Tibial nerve (tissue), 4 donors: ENCODE data around the gene PREPL. TPM values are rescaled to one million over a fixed set of nuclear protein-coding genes. Genes with fewer than 3 reads are reported as not detected.

Source experiments
- DNase-seq, 2 donors: peaks; one replicate each; pipeline ENCODE4 v3.0.0-alpha.2; 2019; ENCODE audit warnings: low spot score in 2 of 2
- H3K27ac ChIP-seq, 4 donors: fragments of 200-600 bp; sonication (generic) in 3 of 4; one replicate each; pipeline ENCODE4 v1.5.1; 2017 to 2019; ENCODE audit warnings: mild to moderate bottlenecking in 1 of 4
- H3K27me3 ChIP-seq, 2 donors: fragments of 200-600 bp; sonication (generic) in 1 of 2; one replicate each; pipeline versions ENCODE4 v1.5.1 to v1.6.0; 2017 to 2019
- H3K36me3 ChIP-seq, 3 donors: fragments of 200-600 bp; sonication (generic); one replicate each; pipeline ENCODE4 v1.5.1; 2018 to 2019
- H3K4me1 ChIP-seq, 4 donors: fragments of 200-600 bp; sonication (generic) in 3 of 4; one replicate each; pipeline ENCODE4 v1.5.1; 2017 to 2019
- H3K4me3 ChIP-seq, 4 donors: fragments of 200-600 bp; sonication (generic) in 3 of 4; one replicate each; pipeline ENCODE4 v1.5.1; 2017 to 2019; ENCODE audit warnings: mild to moderate bottlenecking in 1 of 4, moderate library complexity in 1 of 4
- H3K9me3 ChIP-seq, 4 donors: fragments of 200-600 bp; sonication (generic) in 3 of 4; one replicate each; pipeline ENCODE4 v1.5.1; 2017 to 2019
- CTCF ChIP-seq, 5 experiments: fragments of 200-600 bp in 3 of 5; fragments of 450-650 bp in 2 of 5; sonication (generic) in 3 of 5; IDR thresholded peaks; one replicate each; pipeline ENCODE4 v1.5.1; 2016 to 2019; ENCODE audit warnings: antibody characterized with exemption in 5 of 5, mild to moderate bottlenecking in 3 of 5, moderate library complexity in 2 of 5
- EP300 ChIP-seq, 2 donors: sonication (generic); formaldehyde crosslinking; IDR thresholded peaks; one replicate each; pipeline ENCODE4 v1.6.1; 2017; ENCODE audit warnings: antibody characterized with exemption in 2 of 2, mild to moderate bottlenecking in 1 of 2
- POLR2A ChIP-seq, 2 donors: fragments of 450-650 bp; IDR thresholded peaks; one replicate each; pipeline ENCODE4 v1.6.1; 2017; ENCODE audit warnings: antibody characterized with exemption in 2 of 2, mild to moderate bottlenecking in 2 of 2, moderate library complexity in 2 of 2
- WGBS, 2 donors: methylation state at CpG; one replicate each; pipeline ENCODE4 v1.1.5; 2018; 5-methylcytosine and 5-hydroxymethylcytosine counted together
- total RNA-seq, 4 donors: library from RNA; depleted of rRNA; stranded (reverse); fragments of >200 nt; gene quantifications; one replicate each; pipeline ENCODE4 v1.1.0, GENCODE V29; 2016

PREPL gene
- total RNA-seq, 4 donors from 2014 or later: 33.0 to 69.5 (median 60.2) TPM

DNA sequence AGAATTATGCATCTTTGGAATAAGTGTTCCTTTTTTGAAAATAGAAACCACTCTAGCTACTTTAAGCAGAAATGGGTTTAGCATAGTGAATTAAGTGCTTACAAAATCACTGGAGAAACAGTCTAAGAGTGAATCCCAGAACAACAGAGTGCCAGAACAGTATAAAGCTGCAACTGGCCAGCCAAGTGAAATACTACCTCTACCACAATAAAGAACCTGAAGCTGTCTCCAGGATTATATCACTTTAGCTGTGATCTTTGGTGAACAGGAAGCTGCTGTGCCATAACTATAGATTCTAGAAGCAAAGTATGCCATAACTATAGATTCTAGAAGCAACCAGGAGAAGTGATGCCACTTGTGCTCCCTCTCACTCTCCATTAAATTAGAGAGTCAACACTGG, 8.1 kb upstream of the PREPL start:
- Histone ChIP-seq H3K27ac (no peak overlapping the region), H3K4me1 (no peaks in the 10 kb centered on the region), H3K9me3 (peaks cover 0 to 7% (median 0%) of the 10 kb centered on the region in 4 donors), H3K4me3 (no peak overlapping the region), H3K36me3 (peaks cover 0 to 9% (median 0%) of the 10 kb centered on the region in 3 donors), H3K27me3 (no peaks in the 10 kb centered on the region)
- DNase-seq: no peak
- TF ChIP-seq CTCF (IDR thresholded peaks at IDR 0.05): no peak
- TF ChIP-seq POLR2A (IDR thresholded peaks at IDR 0.05): no peak
- TF ChIP-seq EP300 (IDR thresholded peaks at IDR 0.05): no peak

- 90 to 97% methylated on average over 1 of the region's 1 CpG for WGBS, 2 donors
- peaks cover 0 to 7% (median 0%) of the 10 kb centered on the region in 4 donors for H3K9me3 ChIP-seq
- TF ChIP-seq EP300 (IDR thresholded peaks at IDR 0.05) (no peak), CTCF (IDR thresholded peaks at IDR 0.05) (no peak), POLR2A (IDR thresholded peaks at IDR 0.05) (no peak)
Observed at GRCh38 chr2:44367591-44367990, 6.3 kb upstream of the PREPL start.

GRCh38 chr2:44364604-44365003, 3.3 kb upstream of the PREPL start:
- WGBS, 2 donors: 93 to 95% methylated on average over 3 of the region's 3 CpGs
- Histone ChIP-seq H3K4me3 (no peak overlapping the region), H3K36me3 (no peaks in the 10 kb centered on the region), H3K27me3 (no peaks in the 10 kb centered on the region), H3K4me1 (peaks cover 0 to 20% (median 14%) of the 10 kb centered on the region in 4 donors), H3K27ac (no peak overlapping the region), H3K9me3 (peaks cover 0 to 1% (median 0%) of the 10 kb centered on the region in 4 donors)
- TF ChIP-seq EP300 (IDR thresholded peaks at IDR 0.05) (no peak), CTCF (IDR thresholded peaks at IDR 0.05) (no peak), POLR2A (IDR thresholded peaks at IDR 0.05) (no peak)
- DNase-seq: no peak

More at GRCh38 chr2:44367591-44367990, 6.3 kb upstream of the PREPL start:
- Histone ChIP-seq H3K27me3 (no peaks in the 10 kb centered on the region), H3K4me3 (no peak overlapping the region), H3K36me3 (peaks cover 0 to 9% (median 0%) of the 10 kb centered on the region in 3 donors), H3K27ac (no peak overlapping the region), H3K4me1 (peaks cover 0 to 8% (median 0%) of the 10 kb centered on the region in 4 donors)
- DNase-seq: no peak

DNA sequence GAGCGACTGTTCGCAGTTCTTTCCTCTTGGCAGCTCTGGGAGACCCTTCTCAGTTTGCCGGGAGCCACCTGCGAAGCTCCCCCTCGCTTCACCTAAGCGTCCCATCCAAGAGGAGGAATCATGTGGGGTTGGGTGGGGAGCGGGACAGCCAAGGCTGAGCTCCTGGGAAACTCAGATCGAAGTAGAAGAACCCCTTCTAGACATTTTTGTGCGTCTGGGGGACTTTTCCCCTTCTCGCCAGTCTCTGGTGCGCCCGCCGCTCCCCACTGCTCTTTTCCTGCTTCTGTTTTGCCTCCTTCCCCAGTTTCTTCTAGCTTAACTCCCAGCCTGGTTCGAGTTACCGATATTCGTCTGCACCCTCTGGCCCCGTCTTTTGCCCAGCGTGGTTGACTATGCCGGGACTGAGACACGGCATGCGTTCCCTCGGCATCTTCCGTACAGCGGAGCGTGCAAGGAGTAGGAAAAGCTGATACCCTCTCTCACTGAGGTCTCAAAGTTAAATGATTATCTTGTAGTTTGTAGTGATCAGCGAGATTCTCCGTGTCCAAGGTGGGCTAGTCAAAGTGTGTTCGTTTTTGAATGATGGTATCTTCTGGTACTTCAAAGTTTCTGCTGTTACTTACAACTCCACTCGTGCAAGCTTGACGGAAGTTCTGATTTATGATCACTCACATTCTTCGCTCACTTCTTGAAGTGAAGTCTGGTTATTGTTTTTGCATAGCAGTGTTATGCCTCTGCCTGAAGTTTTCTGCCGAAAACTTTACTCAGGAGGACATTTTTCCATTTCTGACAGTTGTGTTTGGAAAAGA, 1.1 kb upstream of the PREPL start:
- DNase-seq: peak in 1 of 2 donors; percentile 49
- Histone ChIP-seq H3K4me1 (peaks cover 0 to 39% (median 25%) of the 10 kb centered on the region in 4 donors), H3K9me3 (no peaks in the 10 kb centered on the region), H3K27ac (peak overlapping the region; percentile 96 to 99 (median 98)), H3K4me3 (peak overlapping the region; percentile 77 to 95 (median 88)), H3K36me3 (no peaks in the 10 kb centered on the region), H3K27me3 (no peaks in the 10 kb centered on the region)
- WGBS, 2 donors: 1% methylated on average over 32 of the region's 32 CpGs
- TF ChIP-seq EP300 (IDR thresholded peaks at IDR 0.05) (no peak), POLR2A (IDR thresholded peaks at IDR 0.05) (no peak), CTCF (IDR thresholded peaks at IDR 0.05) (no peak)

- no peaks in the 10 kb centered on the region for H3K27me3 ChIP-seq
- H3K4me1 ChIP-seq: peaks cover 0 to 39% (median 25%) of the 10 kb centered on the region in 4 donors
- H3K9me3 ChIP-seq: no peaks in the 10 kb centered on the region
- peak overlapping the region; percentile 96 to 99 (median 98) for H3K27ac ChIP-seq
- DNase-seq: peak in 1 of 2 donors; percentile 31
- TF ChIP-seq EP300 (IDR thresholded peaks at IDR 0.05) (no peak), POLR2A (IDR thresholded peaks at IDR 0.05) (no peak), CTCF (IDR thresholded peaks at IDR 0.05) (no peak)
- H3K4me3 ChIP-seq: peak overlapping the region; percentile 77 to 95 (median 88)
- H3K36me3 ChIP-seq: peaks cover 0 to 10% (median 0%) of the 10 kb centered on the region in 3 donors
- 3% methylated on average over 19 of the region's 19 CpGs for WGBS, 2 donors
Observed at GRCh38 chr2:44360749-44361329, 455 bp downstream of the PREPL start.
